ENCODE measurements around the gene SLC8A1. TPM values are rescaled to one million over a fixed set of nuclear protein-coding genes. Genes with fewer than 3 reads are reported as not detected.

SLC8A1 gene
- total and polyA plus RNA-seq, 7 donors, result 0.20 to 4.9 (median 2.3) TPM

GRCh38 chr2:40445467-40445866 is 6.4 kb downstream of the SLC8A1 start:
- DNase-seq, result no peak
- Histone ChIP-seq H3K4me3 (no peak overlapping the region), H3K9me3 (no peaks in the 10 kb centered on the region), H3K27ac (no peak overlapping the region), H3K27me3 (ENCODE audit: insufficient read depth in 3 of 3, low read length in 2 of 3) (peaks cover 0 to 20% (median 1%) of the 10 kb centered on the region in 3 donors), H3K36me3 (ENCODE audit: insufficient read depth in 1 of 2, low read depth in 1 of 2) (no peaks in the 10 kb centered on the region), H3K4me1 (no peaks in the 10 kb centered on the region)
- TF ChIP-seq CTCF (IDR thresholded peaks at IDR 0.05), result no peak
- no peak for ATAC-seq
- intact Hi-C loops (cut with DNase I), result loop anchor here in 1 of 2 donors (5.0 to 10.0 kb wide), 2 partner anchors 107 to 201 kb away; no protein-coding TSS in a partner anchor

GRCh38 chr2:40440835-40441234 is 11.1 kb downstream of the SLC8A1 start:
- WGBS, 3 donors, result 54 to 73% (median 63%) methylated on average over 1 of the region's 1 CpG
- no peak overlapping the region for H3K27ac ChIP-seq
- ATAC-seq (no peak), DNase-seq (no peak)
- H3K4me3 ChIP-seq, result no peak overlapping the region
- TF ChIP-seq CTCF (IDR thresholded peaks at IDR 0.05), result no peak
- H3K4me1 ChIP-seq, result no peaks in the 10 kb centered on the region
- H3K9me3 ChIP-seq, result no peaks in the 10 kb centered on the region
- H3K27me3 ChIP-seq (ENCODE audit: insufficient read depth in 3 of 3, low read length in 2 of 3), result no peaks in the 10 kb centered on the region
- intact Hi-C loops (cut with DNase I), result loop anchor here in 1 of 2 donors (10.0 kb wide), 1 partner anchor 196 kb away; no protein-coding TSS in a partner anchor
- no peaks in the 10 kb centered on the region for H3K36me3 ChIP-seq (ENCODE audit: insufficient read depth in 1 of 2, low read depth in 1 of 2)

GRCh38 chr2:40439473-40439872 is 12.4 kb downstream of the SLC8A1 start:
- H3K4me1 ChIP-seq, result no peaks in the 10 kb centered on the region

GRCh38 chr2:40436093-40436475 is 15.8 kb downstream of the SLC8A1 start:
- intact Hi-C loops (cut with DNase I), result no loop called here
- Histone ChIP-seq H3K36me3 (ENCODE audit: insufficient read depth in 1 of 2, low read depth in 1 of 2) (no peaks in the 10 kb centered on the region), H3K27me3 (ENCODE audit: insufficient read depth in 3 of 3, low read length in 2 of 3) (no peaks in the 10 kb centered on the region), H3K9me3 (no peaks in the 10 kb centered on the region), H3K4me3 (no peak overlapping the region), H3K4me1 (no peaks in the 10 kb centered on the region), H3K27ac (no peak overlapping the region)
- WGBS, 3 donors, result 58 to 68% (median 64%) methylated on average over 1 of the region's 1 CpG
- no peak for TF ChIP-seq CTCF (IDR thresholded peaks at IDR 0.05)
- ATAC-seq (no peak), DNase-seq (no peak)

More at GRCh38 chr2:40439473-40439872, 12.4 kb downstream of the SLC8A1 start:
- no peak for ATAC-seq
- intact Hi-C loops (cut with DNase I), result no loop called here
- H3K4me3 ChIP-seq, result no peak overlapping the region
- no peak for DNase-seq
- no peaks in the 10 kb centered on the region for H3K9me3 ChIP-seq
- no peaks in the 10 kb centered on the region for H3K27me3 ChIP-seq (ENCODE audit: insufficient read depth in 3 of 3, low read length in 2 of 3)
- no peaks in the 10 kb centered on the region for H3K36me3 ChIP-seq (ENCODE audit: insufficient read depth in 1 of 2, low read depth in 1 of 2)
- TF ChIP-seq CTCF (IDR thresholded peaks at IDR 0.05), result no peak
- H3K27ac ChIP-seq, result no peak overlapping the region

- H3K4me3 ChIP-seq, result no peak overlapping the region
- H3K4me1 ChIP-seq, result no peaks in the 10 kb centered on the region
- no peak overlapping the region for H3K27ac ChIP-seq
- no peak for DNase-seq
- intact Hi-C loops (cut with DNase I), result no loop called here
- no peak for TF ChIP-seq CTCF (IDR thresholded peaks at IDR 0.05)
- H3K9me3 ChIP-seq, result no peaks in the 10 kb centered on the region
- H3K27me3 ChIP-seq (ENCODE audit: insufficient read depth in 3 of 3, low read length in 2 of 3), result no peaks in the 10 kb centered on the region
- 52 to 67% (median 55%) methylated on average over 9 of the region's 9 CpGs for WGBS, 3 donors
- H3K36me3 ChIP-seq (ENCODE audit: insufficient read depth in 1 of 2, low read depth in 1 of 2), result no peaks in the 10 kb centered on the region
- ATAC-seq, result no peak
These were observed 16.3 kb downstream of the SLC8A1 start for GRCh38 chr2:40435426-40436092.

Measured in psoas muscle (tissue), 8 donors.